ENCODE results near the gene NBAS. TPM values are rescaled to one million over a fixed set of nuclear protein-coding genes. Genes with fewer than 3 reads are reported as not detected.

Gene NBAS
- total RNA-seq, 2 experiments from 2014 or later = 24.3 to 25.5 TPM

- DNase-seq (no peak), ATAC-seq (ENCODE audit: poor library complexity) (no peak)
- Histone ChIP-seq H3K36me3 (ENCODE audit: insufficient read depth, low read length) (peaks cover 17% of the 10 kb centered on the region), H3K4me1 (ENCODE audit: insufficient read depth, low read length) (no peaks in the 10 kb centered on the region), H3K27ac (ENCODE audit: low read depth in 1 of 2, low read length in 2 of 2) (no peak overlapping the region), H3K9me3 (ENCODE audit: control insufficient read depth in 1 of 2, insufficient read depth in 1 of 2, low read length in 2 of 2) (no peaks in the 10 kb centered on the region), H3K27me3 (ENCODE audit: control insufficient read depth in 1 of 2, insufficient read depth in 2 of 2, low read length in 2 of 2) (no peaks in the 10 kb centered on the region), H3K4me3 (ENCODE audit: low read length) (no peak overlapping the region)
- Mint-ChIP-seq H3K36me3 (ENCODE audit: low read depth) (peaks cover 64% of the 10 kb centered on the region), H3K4me3 (no peak overlapping the region), H3K27ac (no peak overlapping the region), H3K9me3 (no peaks in the 10 kb centered on the region), H3K27me3 (no peaks in the 10 kb centered on the region), H3K4me1 (ENCODE audit: low read depth) (no peaks in the 10 kb centered on the region)
- intact Hi-C loops (cut with DNase I, micrococcal nuclease) = no loop called here
- POLR2A ChIA-PET = interaction anchor here (0.6 kb wide), 1 partner anchor 17 kb away, joined by 3 read pairs; no protein-coding TSS in a partner anchor
- CTCF ChIA-PET = interaction anchor here (2.3 kb wide), 1 partner anchor 10 kb away, joined by 7 read pairs; no protein-coding TSS in a partner anchor
- TF ChIP-seq, protein P1, sequence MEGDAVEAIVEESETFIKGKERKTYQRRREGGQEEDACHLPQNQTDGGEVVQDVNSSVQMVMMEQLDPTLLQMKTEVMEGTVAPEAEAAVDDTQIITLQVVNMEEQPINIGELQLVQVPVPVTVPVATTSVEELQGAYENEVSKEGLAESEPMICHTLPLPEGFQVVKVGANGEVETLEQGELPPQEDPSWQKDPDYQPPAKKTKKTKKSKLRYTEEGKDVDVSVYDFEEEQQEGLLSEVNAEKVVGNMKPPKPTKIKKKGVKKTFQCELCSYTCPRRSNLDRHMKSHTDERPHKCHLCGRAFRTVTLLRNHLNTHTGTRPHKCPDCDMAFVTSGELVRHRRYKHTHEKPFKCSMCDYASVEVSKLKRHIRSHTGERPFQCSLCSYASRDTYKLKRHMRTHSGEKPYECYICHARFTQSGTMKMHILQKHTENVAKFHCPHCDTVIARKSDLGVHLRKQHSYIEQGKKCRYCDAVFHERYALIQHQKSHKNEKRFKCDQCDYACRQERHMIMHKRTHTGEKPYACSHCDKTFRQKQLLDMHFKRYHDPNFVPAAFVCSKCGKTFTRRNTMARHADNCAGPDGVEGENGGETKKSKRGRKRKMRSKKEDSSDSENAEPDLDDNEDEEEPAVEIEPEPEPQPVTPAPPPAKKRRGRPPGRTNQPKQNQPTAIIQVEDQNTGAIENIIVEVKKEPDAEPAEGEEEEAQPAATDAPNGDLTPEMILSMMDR (IDR thresholded peaks at IDR 0.05) = no peak
These were observed 177.3 kb downstream of the NBAS start for GRCh38 chr2:15383695-15384350.

GRCh38 chr2:15378148-15378908 lies 182.8 kb downstream of the NBAS start:
- POLR2A ChIA-PET = no interaction called here
- CTCF ChIA-PET = no interaction called here
- Mint-ChIP-seq H3K27ac (no peak overlapping the region), H3K36me3 (ENCODE audit: low read depth) (peaks cover 75% of the 10 kb centered on the region), H3K9me3 (no peaks in the 10 kb centered on the region), H3K4me1 (ENCODE audit: low read depth) (no peaks in the 10 kb centered on the region), H3K4me3 (no peak overlapping the region), H3K27me3 (no peaks in the 10 kb centered on the region)
- ATAC-seq (ENCODE audit: poor library complexity) = no peak
- no peak overlapping the region for H3K27ac ChIP-seq (ENCODE audit: low read depth in 1 of 2, low read length in 2 of 2)
- TF ChIP-seq, protein P1 (IDR thresholded peaks at IDR 0.05) = no peak
- H3K4me3 ChIP-seq (ENCODE audit: low read length) = no peak overlapping the region
- H3K9me3 ChIP-seq (ENCODE audit: control insufficient read depth in 1 of 2, insufficient read depth in 1 of 2, low read length in 2 of 2) = no peaks in the 10 kb centered on the region
- DNase-seq = no peak
- intact Hi-C loops (cut with DNase I, micrococcal nuclease) = no loop called here
- H3K27me3 ChIP-seq (ENCODE audit: control insufficient read depth in 1 of 2, insufficient read depth in 2 of 2, low read length in 2 of 2) = no peaks in the 10 kb centered on the region
- no peaks in the 10 kb centered on the region for H3K4me1 ChIP-seq (ENCODE audit: insufficient read depth, low read length)
- peaks cover 34% of the 10 kb centered on the region for H3K36me3 ChIP-seq (ENCODE audit: insufficient read depth, low read length)

DNA sequence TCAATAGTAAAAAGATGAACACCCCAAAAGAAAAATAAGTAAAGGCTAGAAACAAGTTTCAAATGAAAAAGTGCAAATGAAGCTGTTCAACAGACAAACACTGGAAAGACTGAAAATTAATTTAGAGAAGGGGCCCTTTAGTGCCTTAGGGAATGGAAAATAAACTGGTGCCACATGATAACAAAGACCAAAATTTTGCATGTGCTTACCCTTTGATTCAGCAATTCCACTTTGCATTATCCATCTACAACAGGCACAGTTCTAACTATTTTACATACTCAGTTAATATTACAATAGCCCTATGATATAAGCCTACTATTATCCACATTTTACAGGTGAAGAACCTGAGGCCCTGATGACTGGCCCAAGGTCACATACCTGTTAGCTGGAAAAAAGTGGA lies 183.9 kb downstream of the NBAS start:
- no peaks in the 10 kb centered on the region for H3K4me1 Mint-ChIP-seq (ENCODE audit: low read depth)
- H3K36me3 Mint-ChIP-seq (ENCODE audit: low read depth) = peaks cover 73% of the 10 kb centered on the region
- H3K27me3 Mint-ChIP-seq = no peaks in the 10 kb centered on the region
- Histone ChIP-seq H3K27me3 (ENCODE audit: control insufficient read depth in 1 of 2, insufficient read depth in 2 of 2, low read length in 2 of 2) (no peaks in the 10 kb centered on the region), H3K27ac (ENCODE audit: low read depth in 1 of 2, low read length in 2 of 2) (no peak overlapping the region), H3K36me3 (ENCODE audit: insufficient read depth, low read length) (peaks cover 24% of the 10 kb centered on the region), H3K4me1 (ENCODE audit: insufficient read depth, low read length) (no peaks in the 10 kb centered on the region), H3K4me3 (ENCODE audit: low read length) (no peak overlapping the region), H3K9me3 (ENCODE audit: control insufficient read depth in 1 of 2, insufficient read depth in 1 of 2, low read length in 2 of 2) (no peaks in the 10 kb centered on the region)
- ChIA-PET POLR2A (no interaction called here), CTCF (no interaction called here)
- H3K27ac Mint-ChIP-seq = no peak overlapping the region
- no peaks in the 10 kb centered on the region for H3K9me3 Mint-ChIP-seq
- H3K4me3 Mint-ChIP-seq = no peak overlapping the region
- intact Hi-C loops (cut with DNase I, micrococcal nuclease) = no loop called here
- ATAC-seq (ENCODE audit: poor library complexity) = no peak
- TF ChIP-seq, protein P1 (IDR thresholded peaks at IDR 0.05) = no peak
- DNase-seq = no peak

All from CD4-positive, alpha-beta T cell (primary cell).